ENCODE data around the gene SPATA13.
"Not testable (repeated sequence)": the region's sequence is repeated elsewhere in the genome, so short reads cannot be mapped to it uniquely, and the experiment has no call there.

The SPATA13 gene

GRCh38 chr13:24160458-24161009 lies at the start of gene SPATA13:
Gene SPATA13, plus strand, starts transcription at chr13:24160720. Its CDS starts 62,210 bp downstream, at chr13:24222930.
- peak within 1 kb of the TSS; percentile 63 for H3K4me3 ChIP-seq (ENCODE audit: low read depth, low read length)
- DNase-seq (ENCODE audit: low read depth): peak; percentile 27
- TF ChIP-seq CTCF (IDR thresholded peaks at IDR 0.05; ENCODE audit: low read depth, low read length, missing control alignments): no peak

GRCh38 chr13:24112791-24113190 lies 47.7 kb upstream of the SPATA13 start:
- H3K4me3 ChIP-seq (ENCODE audit: low read depth, low read length): no peak overlapping the region
- no peak for TF ChIP-seq CTCF (IDR thresholded peaks at IDR 0.05; ENCODE audit: low read depth, low read length, missing control alignments)
- DNase-seq (ENCODE audit: low read depth): no peak

- no peak for DNase-seq (ENCODE audit: low read depth)
- H3K4me3 ChIP-seq (ENCODE audit: low read depth, low read length): no peak overlapping the region
- TF ChIP-seq CTCF (IDR thresholded peaks at IDR 0.05; ENCODE audit: low read depth, low read length, missing control alignments): no peak
Observed at GRCh38 chr13:24115671-24116070, 44.8 kb upstream of the SPATA13 start.

GRCh38 chr13:24116131-24116530 lies 44.4 kb upstream of the SPATA13 start:
- no peak for TF ChIP-seq CTCF (IDR thresholded peaks at IDR 0.05; ENCODE audit: low read depth, low read length, missing control alignments)
- no peak for DNase-seq (ENCODE audit: low read depth)
- H3K4me3 ChIP-seq (ENCODE audit: low read depth, low read length): no peak overlapping the region

GRCh38 chr13:24118576-24118975 lies 41.9 kb upstream of the SPATA13 start:
- no peak overlapping the region for H3K4me3 ChIP-seq (ENCODE audit: low read depth, low read length)
- TF ChIP-seq CTCF (IDR thresholded peaks at IDR 0.05; ENCODE audit: low read depth, low read length, missing control alignments): no peak
- no peak for DNase-seq (ENCODE audit: low read depth)

- H3K4me3 ChIP-seq (ENCODE audit: low read depth, low read length): no peak overlapping the region
- no peak for DNase-seq (ENCODE audit: low read depth)
- no peak for TF ChIP-seq CTCF (IDR thresholded peaks at IDR 0.05; ENCODE audit: low read depth, low read length, missing control alignments)
Observed at GRCh38 chr13:24119626-24120508, 40.7 kb upstream of the SPATA13 start.

GRCh38 chr13:24122045-24122444 lies 38.5 kb upstream of the SPATA13 start:
- DNase-seq (ENCODE audit: low read depth); H3K4me3 ChIP-seq (ENCODE audit: low read depth, low read length): not testable (repeated sequence)
